GM06990 (cell line): ENCODE results near the gene USP9X.

ENCODE experiments used
- DNase-seq: peaks from one replicate; pipeline ENCODE4 v3.0.0-alpha.2; 2011; ENCODE audit not compliant: insufficient read length; ENCODE audit errors: extremely low read depth
- H3K27me3 ChIP-seq: replicated peaks from 2 replicates; pipeline ENCODE4 v1.6.0; 2011; ENCODE audit warnings: low read length; ENCODE audit not compliant: control insufficient read depth, insufficient read depth
- H3K36me3 ChIP-seq: 2 replicates; pipeline ENCODE4 v1.5.1; 2011; ENCODE audit warnings: low read length; ENCODE audit not compliant: control insufficient read depth, insufficient read depth
- H3K4me3 ChIP-seq: replicated peaks from 2 replicates; pipeline ENCODE4 v1.5.1; 2011; ENCODE audit warnings: low read depth, mild to moderate bottlenecking, control low read depth, low read length
- TF ChIP-seq, protein P1 (sequence below): IDR thresholded peaks from 2 replicates; pipeline ENCODE4 v1.5.1; 2011; ENCODE audit warnings: low read length, control low read depth, mild to moderate bottlenecking, inconsistent platforms; ENCODE audit not compliant: insufficient read depth, poor library complexity, severe bottlenecking

Gene USP9X

DNA sequence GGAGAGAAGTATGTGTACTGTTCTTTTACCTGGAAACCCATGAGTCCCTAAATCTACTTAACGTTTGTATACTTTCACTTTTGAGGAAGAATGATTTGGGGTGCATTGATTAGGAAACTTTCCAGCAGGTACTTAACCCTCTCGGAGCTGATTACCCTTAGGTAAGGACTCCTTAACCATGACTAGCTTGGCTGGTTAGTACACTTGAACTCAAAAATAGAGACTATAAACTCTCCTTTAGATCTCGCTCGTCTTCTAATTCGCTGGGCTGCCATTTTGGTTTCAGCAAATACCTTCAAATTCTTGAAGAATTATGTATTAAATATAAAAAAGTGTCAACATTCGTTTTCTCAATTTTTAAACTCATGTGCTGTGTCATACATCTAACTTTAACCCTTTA, 2.0 kb downstream of the USP9X start:
- H3K27me3 ChIP-seq, result no peaks in the 10 kb centered on the region
- DNase-seq, result no peak
- H3K4me3 ChIP-seq, result peak overlapping the region; percentile 98
- no peaks in the 10 kb centered on the region for H3K36me3 ChIP-seq
- TF ChIP-seq, protein P1, sequence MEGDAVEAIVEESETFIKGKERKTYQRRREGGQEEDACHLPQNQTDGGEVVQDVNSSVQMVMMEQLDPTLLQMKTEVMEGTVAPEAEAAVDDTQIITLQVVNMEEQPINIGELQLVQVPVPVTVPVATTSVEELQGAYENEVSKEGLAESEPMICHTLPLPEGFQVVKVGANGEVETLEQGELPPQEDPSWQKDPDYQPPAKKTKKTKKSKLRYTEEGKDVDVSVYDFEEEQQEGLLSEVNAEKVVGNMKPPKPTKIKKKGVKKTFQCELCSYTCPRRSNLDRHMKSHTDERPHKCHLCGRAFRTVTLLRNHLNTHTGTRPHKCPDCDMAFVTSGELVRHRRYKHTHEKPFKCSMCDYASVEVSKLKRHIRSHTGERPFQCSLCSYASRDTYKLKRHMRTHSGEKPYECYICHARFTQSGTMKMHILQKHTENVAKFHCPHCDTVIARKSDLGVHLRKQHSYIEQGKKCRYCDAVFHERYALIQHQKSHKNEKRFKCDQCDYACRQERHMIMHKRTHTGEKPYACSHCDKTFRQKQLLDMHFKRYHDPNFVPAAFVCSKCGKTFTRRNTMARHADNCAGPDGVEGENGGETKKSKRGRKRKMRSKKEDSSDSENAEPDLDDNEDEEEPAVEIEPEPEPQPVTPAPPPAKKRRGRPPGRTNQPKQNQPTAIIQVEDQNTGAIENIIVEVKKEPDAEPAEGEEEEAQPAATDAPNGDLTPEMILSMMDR, result no peak

DNA sequence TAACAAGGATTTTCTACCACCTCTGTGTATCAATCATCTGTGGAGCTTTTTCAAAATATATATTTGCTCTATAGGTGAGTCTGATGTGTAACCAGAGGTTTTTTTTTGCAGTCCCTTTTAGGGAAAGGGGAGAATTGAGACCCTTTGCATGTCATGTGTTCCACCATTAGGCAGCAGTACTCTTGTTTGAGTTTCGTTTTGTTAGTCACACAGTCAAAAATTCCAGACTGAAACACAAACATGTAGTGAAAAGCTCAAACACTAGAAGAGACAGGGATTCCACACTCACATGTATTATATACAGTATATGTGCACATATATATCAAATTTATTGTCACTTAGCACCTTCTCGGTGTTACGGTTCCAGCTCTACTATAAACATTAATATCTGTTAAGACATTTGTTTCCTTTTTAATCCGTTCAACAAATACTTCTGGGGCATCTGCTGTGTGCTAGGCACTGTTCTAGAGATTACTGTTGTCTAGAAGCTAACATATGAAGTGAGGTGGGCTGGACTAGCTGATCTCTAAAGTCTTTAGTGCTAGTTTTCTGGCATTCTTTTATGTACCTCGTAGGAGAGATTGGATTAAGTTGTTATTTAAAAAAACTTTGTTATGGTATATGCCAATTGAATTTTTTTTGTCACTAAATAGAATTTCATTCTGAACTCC, 5.5 kb downstream of the USP9X start:
- no peak overlapping the region for H3K4me3 ChIP-seq
- H3K27me3 ChIP-seq, result no peaks in the 10 kb centered on the region
- H3K36me3 ChIP-seq, result no peaks in the 10 kb centered on the region
- no peak for DNase-seq
- TF ChIP-seq, protein P1, result no peak

DNA sequence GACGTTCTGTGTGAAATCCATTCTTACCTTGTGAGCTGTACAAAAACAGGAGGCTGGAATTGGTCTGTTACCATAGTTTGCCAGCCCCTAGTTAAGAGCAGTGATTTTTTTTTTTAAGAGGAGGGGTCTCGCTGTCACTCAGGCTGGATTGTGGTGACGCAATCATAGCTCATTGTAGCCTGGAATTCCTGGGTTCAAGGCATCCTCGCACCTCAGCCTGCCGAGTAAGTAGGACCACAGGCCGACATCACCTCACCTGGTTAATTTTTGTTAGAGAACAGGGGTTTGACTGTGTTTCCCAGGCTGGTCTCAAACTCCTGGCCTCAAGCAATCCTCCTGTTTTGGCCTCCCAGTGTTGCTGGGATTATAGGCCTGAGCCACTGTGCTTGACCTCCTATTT, 7.5 kb downstream of the USP9X start:
- H3K27me3 ChIP-seq, result no peaks in the 10 kb centered on the region
- DNase-seq, result no peak
- H3K36me3 ChIP-seq, result no peaks in the 10 kb centered on the region; the same call in 1 of the 2 replicates
- no peak overlapping the region for H3K4me3 ChIP-seq
- TF ChIP-seq, protein P1, result no peak

DNA sequence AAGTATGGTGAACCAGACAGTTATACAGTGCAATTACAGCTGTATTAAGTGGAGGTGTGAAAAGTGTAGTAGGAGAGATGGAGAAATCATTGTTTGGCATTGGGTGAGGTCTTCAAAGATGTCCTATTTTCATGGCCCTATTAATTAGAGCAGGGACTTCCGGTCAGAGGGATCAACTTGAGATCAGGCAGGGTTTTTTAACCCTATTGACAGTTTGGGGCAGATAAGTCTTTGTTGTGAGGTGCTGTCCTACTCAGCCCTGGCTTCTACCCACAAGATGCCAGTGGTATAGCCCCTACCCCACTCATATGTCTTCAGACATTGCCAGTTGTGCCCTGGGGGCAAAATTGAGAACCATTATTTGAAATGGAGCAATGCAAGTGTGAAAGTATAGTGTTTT, 9.9 kb downstream of the USP9X start:
- H3K27me3 ChIP-seq, result no peaks in the 10 kb centered on the region
- H3K4me3 ChIP-seq, result no peak overlapping the region
- DNase-seq, result no peak
- H3K36me3 ChIP-seq, result no peaks in the 10 kb centered on the region; the same call in none of the 2 replicates
- TF ChIP-seq, protein P1, result no peak

DNA sequence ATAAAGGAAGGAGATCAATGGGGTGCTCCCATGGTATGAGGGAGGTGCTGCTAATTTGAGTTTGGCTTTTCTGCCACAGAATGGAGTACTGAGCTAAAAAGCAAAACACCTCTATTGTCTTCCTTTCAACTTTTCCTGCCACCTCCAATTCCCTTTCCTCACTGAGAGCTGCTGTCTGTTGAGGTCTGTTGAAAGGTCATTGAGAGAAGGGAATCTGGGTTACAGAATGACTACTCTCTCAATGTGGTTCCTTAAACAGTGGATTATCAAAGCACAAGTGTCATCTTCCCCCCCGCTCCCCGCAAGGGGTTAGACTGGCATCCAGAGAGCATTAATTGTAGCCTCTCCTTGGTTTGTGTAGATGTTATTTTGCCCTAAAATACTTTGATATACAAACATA, 10.7 kb downstream of the USP9X start:
- no peaks in the 10 kb centered on the region; the same call in none of the 2 replicates for H3K36me3 ChIP-seq
- H3K27me3 ChIP-seq, result no peaks in the 10 kb centered on the region
- no peak for DNase-seq
- H3K4me3 ChIP-seq, result no peak overlapping the region
- TF ChIP-seq, protein P1, result no peak
